ENCODE data around the gene MMRN2.

GRCh38 chr10:86945361-86946212 is 11.8 kb downstream of the MMRN2 start:
- TF ChIP-seq CTCF (conservative IDR thresholded peaks at IDR 0.05): no peak
- TF ChIP-seq ZFX (IDR thresholded peaks at IDR 0.05): no peak
